Measurements from ENCODE around the gene AREL1. TPM values are rescaled to one million over a fixed set of nuclear protein-coding genes. Genes with fewer than 3 reads are reported as not detected.

The AREL1 gene
- total RNA-seq, 1 experiment from 2014 or later = 20.0 TPM

DNA sequence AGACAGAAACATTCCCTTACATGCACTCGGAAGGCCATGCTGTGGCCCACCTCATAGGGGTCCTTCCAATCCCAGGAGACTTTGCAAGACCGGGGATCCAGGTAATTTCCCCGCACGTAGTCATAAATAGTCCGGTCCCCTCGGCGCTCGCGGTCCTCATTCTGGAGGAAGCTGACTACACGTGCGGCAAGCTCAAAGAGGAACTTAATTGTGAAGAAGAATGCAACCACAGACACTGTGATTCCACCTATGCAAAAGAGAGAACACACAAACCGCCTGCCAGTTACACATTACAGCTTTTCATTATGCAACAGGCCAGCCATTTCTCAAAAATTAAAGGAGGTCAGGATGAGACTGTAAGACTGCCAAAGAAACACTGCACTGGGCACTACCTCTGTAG lies 28.4 kb downstream of the AREL1 start:
- H3K36me3 ChIP-seq (replicated peaks; ENCODE audit: control insufficient read depth, insufficient read depth, low read length) = peaks cover 9% of the 10 kb centered on the region
- no peak overlapping the region for H3K4me3 ChIP-seq (ENCODE audit: insufficient read depth, low read depth, low read length)
- H3K27me3 ChIP-seq (ENCODE audit: control insufficient read depth, insufficient read depth, low read length) = no peaks in the 10 kb centered on the region
- no peak for DNase-seq

GRCh38 chr14:74683406-74683805 lies 29.5 kb downstream of the AREL1 start:
- Histone ChIP-seq H3K27me3 (ENCODE audit: control insufficient read depth, insufficient read depth, low read length) (no peaks in the 10 kb centered on the region), H3K36me3 (replicated peaks; ENCODE audit: control insufficient read depth, insufficient read depth, low read length) (peaks cover 9% of the 10 kb centered on the region), H3K4me3 (ENCODE audit: insufficient read depth, low read depth, low read length) (no peak overlapping the region)
- DNase-seq = no peak

- DNase-seq = no peak
- Histone ChIP-seq H3K4me3 (ENCODE audit: insufficient read depth, low read depth, low read length) (no peak overlapping the region), H3K36me3 (replicated peaks; ENCODE audit: control insufficient read depth, insufficient read depth, low read length) (peaks cover 9% of the 10 kb centered on the region), H3K27me3 (ENCODE audit: control insufficient read depth, insufficient read depth, low read length) (no peaks in the 10 kb centered on the region)
These were observed 30.5 kb downstream of the AREL1 start for GRCh38 chr14:74682169-74682952.

DNA sequence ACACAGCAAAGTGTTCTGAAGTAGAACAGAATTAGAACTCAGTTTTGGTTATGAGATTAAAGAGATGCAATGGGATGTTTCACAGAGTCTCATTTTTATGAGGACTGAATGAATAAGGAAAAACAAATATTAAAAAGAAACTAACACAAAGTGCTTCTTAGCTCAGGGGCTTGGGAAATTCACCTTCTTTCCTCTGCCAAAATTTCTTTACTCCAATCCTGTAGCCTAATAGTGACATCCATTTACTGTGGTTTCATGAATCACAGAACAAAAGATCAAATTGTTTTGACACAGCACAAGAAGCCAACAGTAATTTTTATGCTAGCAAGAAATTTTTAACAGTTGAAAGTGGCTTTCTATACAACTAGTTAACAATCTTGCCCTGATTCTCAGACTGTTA lies 37.7 kb downstream of the AREL1 start:
- DNase-seq = no peak
- no peaks in the 10 kb centered on the region for H3K27me3 ChIP-seq (ENCODE audit: control insufficient read depth, insufficient read depth, low read length)
- peaks cover 30% of the 10 kb centered on the region for H3K36me3 ChIP-seq (replicated peaks; ENCODE audit: control insufficient read depth, insufficient read depth, low read length)
- H3K4me3 ChIP-seq (ENCODE audit: insufficient read depth, low read depth, low read length) = no peak overlapping the region

DNA sequence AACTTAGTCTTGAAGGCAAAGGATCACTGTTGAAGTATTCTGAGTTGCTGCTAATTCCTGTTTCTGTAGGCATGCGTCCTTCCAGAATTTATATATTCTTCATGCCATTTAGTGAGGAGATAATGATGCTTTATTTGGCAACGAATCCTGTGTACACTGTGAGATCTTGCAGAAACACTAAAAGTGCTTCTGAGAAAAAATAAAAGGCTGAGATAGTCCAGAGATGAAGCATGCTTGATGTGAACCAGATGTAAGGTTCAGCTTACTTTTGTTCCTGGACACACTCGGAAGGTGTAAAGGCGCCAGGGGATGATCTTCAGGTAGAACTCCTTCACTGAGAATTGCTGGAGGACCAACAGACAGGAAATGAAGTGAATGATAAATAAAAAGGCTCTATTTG lies 39.1 kb downstream of the AREL1 start:
- H3K36me3 ChIP-seq (replicated peaks; ENCODE audit: control insufficient read depth, insufficient read depth, low read length) = peaks cover 34% of the 10 kb centered on the region

DNA sequence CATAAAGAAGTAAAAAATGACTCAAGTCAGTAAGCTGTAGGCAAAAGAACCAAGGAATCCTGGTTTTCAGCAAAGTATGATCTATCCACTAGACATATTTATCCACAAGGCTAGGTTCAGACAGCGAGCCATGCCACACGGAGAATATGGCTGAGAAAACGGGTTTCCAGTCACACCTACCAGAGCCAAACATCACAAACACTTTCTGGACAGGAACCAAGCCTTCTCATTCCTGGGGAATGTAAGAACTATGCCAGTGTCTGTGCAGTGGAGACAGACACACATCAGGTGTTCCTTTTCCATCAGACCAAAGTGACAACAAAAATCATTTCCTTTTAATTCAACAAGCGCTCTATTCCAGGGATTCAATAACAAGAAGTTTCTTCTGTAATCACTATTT lies 41.1 kb downstream of the AREL1 start:
- Histone ChIP-seq H3K27me3 (ENCODE audit: control insufficient read depth, insufficient read depth, low read length) (no peaks in the 10 kb centered on the region), H3K36me3 (replicated peaks; ENCODE audit: control insufficient read depth, insufficient read depth, low read length) (peaks cover 43% of the 10 kb centered on the region), H3K4me3 (ENCODE audit: insufficient read depth, low read depth, low read length) (no peak overlapping the region)
- DNase-seq = no peak

More for the DNA sequence above, 39.1 kb downstream of the AREL1 start:
- no peak for DNase-seq
- Histone ChIP-seq H3K4me3 (ENCODE audit: insufficient read depth, low read depth, low read length) (no peak overlapping the region), H3K27me3 (ENCODE audit: control insufficient read depth, insufficient read depth, low read length) (no peaks in the 10 kb centered on the region)

DNA sequence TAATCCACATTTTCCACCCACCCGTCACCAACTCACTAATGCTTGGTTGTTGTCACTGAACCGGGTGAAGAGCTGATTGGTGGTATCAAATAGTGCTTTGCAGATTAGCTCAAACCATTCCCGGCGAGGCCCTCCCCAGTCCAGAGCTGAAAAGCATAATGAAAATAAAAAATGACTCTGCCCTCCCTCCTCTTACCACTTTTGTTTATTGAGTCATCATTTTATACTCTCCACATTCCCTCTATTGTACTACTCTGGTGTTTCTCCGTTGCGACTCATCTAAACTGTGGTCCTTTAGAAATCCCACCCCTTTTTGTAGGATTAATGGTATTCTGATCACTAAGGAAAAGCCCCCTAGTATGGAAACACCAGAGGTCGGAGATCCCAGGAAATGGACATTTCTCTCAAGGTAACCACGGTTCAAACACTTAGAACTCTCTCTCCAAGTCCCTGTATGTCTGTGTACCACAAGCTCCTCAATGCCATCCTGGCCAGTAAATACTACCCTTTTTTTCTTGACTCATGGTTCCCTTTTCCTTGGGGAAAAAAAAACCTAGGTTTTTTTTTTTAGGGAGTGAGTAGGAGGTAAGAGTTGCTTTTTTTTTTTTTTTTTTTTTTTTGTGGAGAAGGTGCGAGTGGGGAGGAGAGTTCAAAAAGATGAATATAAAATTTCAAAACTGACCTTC lies 42.0 kb downstream of the AREL1 start:
- Histone ChIP-seq H3K36me3 (replicated peaks; ENCODE audit: control insufficient read depth, insufficient read depth, low read length) (peaks cover 39% of the 10 kb centered on the region), H3K4me3 (ENCODE audit: insufficient read depth, low read depth, low read length) (no peak overlapping the region), H3K27me3 (ENCODE audit: control insufficient read depth, insufficient read depth, low read length) (no peaks in the 10 kb centered on the region)
- no peak for DNase-seq

DNA sequence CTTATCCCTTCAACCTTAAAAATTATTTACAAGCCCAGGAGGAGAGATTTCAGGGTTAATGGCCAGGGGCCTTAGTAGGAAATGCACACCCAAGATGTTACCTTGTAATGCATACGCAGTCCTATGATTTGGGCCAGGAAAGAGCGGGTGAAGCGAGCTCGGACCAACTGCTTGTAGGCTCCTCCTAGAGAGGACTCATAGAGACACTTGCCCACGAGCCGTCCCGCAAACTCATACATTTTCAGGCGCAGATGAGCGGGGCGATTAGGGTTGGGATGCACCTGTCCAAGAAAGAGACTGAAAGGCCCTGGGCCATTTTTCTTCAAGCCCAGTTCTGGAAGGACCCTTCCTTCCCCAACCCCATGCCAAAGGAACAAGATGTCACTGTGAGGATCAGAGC lies 43.0 kb downstream of the AREL1 start:
- no peaks in the 10 kb centered on the region for H3K27me3 ChIP-seq (ENCODE audit: control insufficient read depth, insufficient read depth, low read length)
- H3K36me3 ChIP-seq (replicated peaks; ENCODE audit: control insufficient read depth, insufficient read depth, low read length) = peaks cover 37% of the 10 kb centered on the region

GRCh38 chr14:74669256-74669655 lies 43.6 kb downstream of the AREL1 start:
- H3K27me3 ChIP-seq (ENCODE audit: control insufficient read depth, insufficient read depth, low read length) = no peaks in the 10 kb centered on the region
- no peak for DNase-seq
- H3K4me3 ChIP-seq (ENCODE audit: insufficient read depth, low read depth, low read length) = no peak overlapping the region
- peaks cover 39% of the 10 kb centered on the region for H3K36me3 ChIP-seq (replicated peaks; ENCODE audit: control insufficient read depth, insufficient read depth, low read length)

More for the DNA sequence above, 43.0 kb downstream of the AREL1 start:
- no peak overlapping the region for H3K4me3 ChIP-seq (ENCODE audit: insufficient read depth, low read depth, low read length)
- DNase-seq = no peak

DNA sequence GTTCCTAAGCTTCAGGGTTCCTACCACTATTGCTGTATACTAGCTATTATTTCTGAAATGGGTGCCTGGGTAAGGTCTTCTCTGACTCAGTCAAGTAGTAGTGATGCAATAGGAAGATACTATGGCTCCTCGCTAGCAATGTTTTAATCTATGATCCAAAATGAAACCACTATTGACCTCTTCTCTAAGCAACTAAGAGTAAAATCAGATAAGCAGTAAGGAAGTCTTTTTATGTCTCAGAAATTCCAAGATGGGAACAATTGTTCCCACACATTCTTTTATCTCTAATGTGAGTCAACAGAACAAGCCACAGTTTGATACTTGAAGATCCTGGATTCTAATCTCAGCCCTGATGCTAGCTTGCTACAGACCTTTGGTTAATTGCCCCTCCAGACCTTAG lies 45.1 kb downstream of the AREL1 start:
- Histone ChIP-seq H3K4me3 (ENCODE audit: insufficient read depth, low read depth, low read length) (no peak overlapping the region), H3K27me3 (ENCODE audit: control insufficient read depth, insufficient read depth, low read length) (no peaks in the 10 kb centered on the region), H3K36me3 (replicated peaks; ENCODE audit: control insufficient read depth, insufficient read depth, low read length) (peaks cover 37% of the 10 kb centered on the region)
- no peak for DNase-seq

GRCh38 chr14:74664717-74665116 lies 48.2 kb downstream of the AREL1 start:
- peaks cover 32% of the 10 kb centered on the region for H3K36me3 ChIP-seq (replicated peaks; ENCODE audit: control insufficient read depth, insufficient read depth, low read length)

GRCh38 chr14:74663884-74664283 lies 49.0 kb downstream of the AREL1 start:
- H3K27me3 ChIP-seq (ENCODE audit: control insufficient read depth, insufficient read depth, low read length) = no peaks in the 10 kb centered on the region
- DNase-seq = no peak
- H3K4me3 ChIP-seq (ENCODE audit: insufficient read depth, low read depth, low read length) = no peak overlapping the region
- H3K36me3 ChIP-seq (replicated peaks; ENCODE audit: control insufficient read depth, insufficient read depth, low read length) = peaks cover 29% of the 10 kb centered on the region

More at GRCh38 chr14:74664717-74665116, 48.2 kb downstream of the AREL1 start:
- no peak for DNase-seq
- Histone ChIP-seq H3K27me3 (ENCODE audit: control insufficient read depth, insufficient read depth, low read length) (no peaks in the 10 kb centered on the region), H3K4me3 (ENCODE audit: insufficient read depth, low read depth, low read length) (no peak overlapping the region)

GRCh38 chr14:74661726-74662450 lies 51.0 kb downstream of the AREL1 start:
- H3K4me3 ChIP-seq (ENCODE audit: insufficient read depth, low read depth, low read length) = no peak overlapping the region
- peaks cover 22% of the 10 kb centered on the region for H3K36me3 ChIP-seq (replicated peaks; ENCODE audit: control insufficient read depth, insufficient read depth, low read length)
- DNase-seq = no peak
- no peaks in the 10 kb centered on the region for H3K27me3 ChIP-seq (ENCODE audit: control insufficient read depth, insufficient read depth, low read length)

GRCh38 chr14:74660863-74661262 lies 52.0 kb downstream of the AREL1 start:
- no peak for DNase-seq

GRCh38 chr14:74660167-74660566 lies 52.7 kb downstream of the AREL1 start:
- H3K36me3 ChIP-seq (replicated peaks; ENCODE audit: control insufficient read depth, insufficient read depth, low read length) = peaks cover 22% of the 10 kb centered on the region
- no peak for DNase-seq
- H3K27me3 ChIP-seq (ENCODE audit: control insufficient read depth, insufficient read depth, low read length) = no peaks in the 10 kb centered on the region
- no peak overlapping the region for H3K4me3 ChIP-seq (ENCODE audit: insufficient read depth, low read depth, low read length)

More at GRCh38 chr14:74660863-74661262, 52.0 kb downstream of the AREL1 start:
- Histone ChIP-seq H3K27me3 (ENCODE audit: control insufficient read depth, insufficient read depth, low read length) (no peaks in the 10 kb centered on the region), H3K36me3 (replicated peaks; ENCODE audit: control insufficient read depth, insufficient read depth, low read length) (peaks cover 22% of the 10 kb centered on the region), H3K4me3 (ENCODE audit: insufficient read depth, low read depth, low read length) (no peak overlapping the region)

All from H7 (cell line).